Measurements from ENCODE around the gene C6orf132. TPM values are rescaled to one million over a fixed set of nuclear protein-coding genes. Genes with fewer than 3 reads are reported as not detected.

C6orf132 gene
- total and polyA plus RNA-seq, 2 experiments from 2014 or later, result 3.2 to 5.2 TPM

DNA sequence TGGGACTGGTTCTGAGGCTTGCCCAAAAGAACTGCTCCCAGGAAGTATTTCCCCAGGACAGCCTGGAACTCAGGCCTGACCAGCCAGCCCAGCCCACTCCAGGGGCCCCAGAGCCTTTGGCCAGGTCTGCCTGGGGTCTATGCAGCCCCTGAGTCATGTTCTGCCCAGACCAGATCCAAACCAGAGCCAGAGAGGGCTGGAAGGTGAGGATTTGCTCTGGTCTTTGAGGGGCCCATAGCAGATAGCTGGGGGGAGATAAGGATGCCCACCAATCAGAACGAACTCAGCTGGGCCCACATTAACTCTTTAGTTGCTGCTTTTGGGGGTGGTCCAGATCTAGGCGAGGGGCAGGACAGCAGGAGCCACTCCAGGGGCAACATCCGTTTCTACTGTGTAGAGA is 16.8 kb downstream of the C6orf132 start:
- Histone ChIP-seq H3K9me2 (ENCODE audit: insufficient read depth) (no peaks in the 10 kb centered on the region), H3K9ac (no peak overlapping the region), H4K20me1 (ENCODE audit: insufficient read depth) (no peaks in the 10 kb centered on the region), H3K27me3 (replicated peaks; ENCODE audit: insufficient read depth) (no peaks in the 10 kb centered on the region), H2AFZ (no peak overlapping the region), H3K9me3 (ENCODE audit: low read depth) (no peaks in the 10 kb centered on the region), H3K27ac (no peak overlapping the region), H3K4me1 (ENCODE audit: insufficient read depth) (peaks cover 29% of the 10 kb centered on the region), H3K79me2 (ENCODE audit: insufficient read depth) (0 out of 2 replicates have a peak, but pooled peaks cover 2% of the 10 kb centered on the region), H3F3A (ENCODE audit: insufficient read depth) (no peaks in the 10 kb centered on the region), H3K36me3 (ENCODE audit: low read depth) (peaks cover 10% of the 10 kb centered on the region), H3K4me3 (no peak overlapping the region), H3K4me2 (ENCODE audit: unreplicated experiment) (no peak overlapping the region)
- in situ Hi-C loops (cut with MboI), result no loop called here
- 64 to 70% methylated on average over 3 of the region's 3 CpGs for WGBS, 2 experiments (ENCODE audit: low coverage in 1 of 2, low lambda C conversion rate in 2 of 2, missing lambda C conversion rate in 2 of 2)
- DNase-seq, result no peak
- no peak for TF ChIP-seq EZH2 (IDR thresholded peaks at IDR 0.05; ENCODE audit: insufficient read depth, poor library complexity, severe bottlenecking)
- TF ChIP-seq EZH2phosphoT487 (IDR thresholded peaks at IDR 0.05; ENCODE audit: insufficient read depth, low read depth), result no peak

GRCh38 chr6:42125231-42125630 is 17.2 kb downstream of the C6orf132 start:
- TF ChIP-seq EZH2 (IDR thresholded peaks at IDR 0.05; ENCODE audit: insufficient read depth, poor library complexity, severe bottlenecking) (no peak), EZH2phosphoT487 (IDR thresholded peaks at IDR 0.05; ENCODE audit: insufficient read depth, low read depth) (no peak)
- no peaks in the 10 kb centered on the region for H3K9me2 ChIP-seq (ENCODE audit: insufficient read depth)
- H2AFZ ChIP-seq, result no peak overlapping the region
- H3K4me2 ChIP-seq (ENCODE audit: unreplicated experiment), result no peak overlapping the region
- DNase-seq, result no peak
- in situ Hi-C loops (cut with MboI), result no loop called here
- H3K4me3 ChIP-seq, result no peak overlapping the region
- H3K36me3 ChIP-seq (ENCODE audit: low read depth), result peaks cover 10% of the 10 kb centered on the region
- no peaks in the 10 kb centered on the region for H3F3A ChIP-seq (ENCODE audit: insufficient read depth)
- no peaks in the 10 kb centered on the region for H4K20me1 ChIP-seq (ENCODE audit: insufficient read depth)
- no peaks in the 10 kb centered on the region for H3K79me2 ChIP-seq (ENCODE audit: insufficient read depth)
- peaks cover 29% of the 10 kb centered on the region for H3K4me1 ChIP-seq (ENCODE audit: insufficient read depth)
- H3K9me3 ChIP-seq (ENCODE audit: low read depth), result no peaks in the 10 kb centered on the region
- no peaks in the 10 kb centered on the region for H3K27me3 ChIP-seq (replicated peaks; ENCODE audit: insufficient read depth)
- 85 to 90% methylated on average over 14 of the region's 14 CpGs for WGBS, 2 experiments (ENCODE audit: low coverage in 1 of 2, low lambda C conversion rate in 2 of 2, missing lambda C conversion rate in 2 of 2)
- H3K27ac ChIP-seq, result no peak overlapping the region
- H3K9ac ChIP-seq, result no peak overlapping the region

DNA sequence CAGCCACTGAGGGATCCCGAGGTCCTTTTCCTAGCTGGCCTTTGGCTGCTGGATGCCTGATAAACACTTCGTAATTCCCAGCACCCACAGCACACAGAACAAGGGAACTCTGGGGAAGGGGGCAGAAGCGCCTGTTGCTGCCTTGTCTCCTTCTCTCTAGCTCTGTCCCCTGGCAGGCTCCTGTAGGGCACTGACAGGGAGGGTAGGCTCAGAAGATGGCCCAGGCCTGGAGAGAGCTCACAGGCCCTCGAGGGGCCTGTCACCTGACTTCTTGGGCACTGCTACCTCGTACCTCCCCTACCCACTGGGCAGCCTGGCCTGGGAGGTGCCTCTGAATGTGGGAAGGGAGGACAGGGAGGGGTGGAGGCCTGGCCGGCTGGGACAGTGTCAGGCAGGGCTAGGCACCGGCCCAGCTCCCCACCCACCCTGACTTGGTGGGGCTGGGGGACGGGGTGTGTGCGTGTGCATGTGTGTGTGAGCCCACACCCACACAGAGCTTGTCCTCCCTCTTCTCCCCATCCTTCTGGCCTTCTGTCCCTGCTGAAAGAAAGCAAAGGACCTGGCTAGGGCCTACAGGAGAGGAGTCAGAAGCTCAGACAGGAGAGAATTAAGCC is 18.1 kb downstream of the C6orf132 start:
- Histone ChIP-seq H3K9ac (no peak overlapping the region), H3K9me3 (ENCODE audit: low read depth) (no peaks in the 10 kb centered on the region), H3K27me3 (replicated peaks; ENCODE audit: insufficient read depth) (no peaks in the 10 kb centered on the region), H3K79me2 (ENCODE audit: insufficient read depth) (no peaks in the 10 kb centered on the region), H2AFZ (no peak overlapping the region), H3K4me2 (ENCODE audit: unreplicated experiment) (no peak overlapping the region), H3K36me3 (ENCODE audit: low read depth) (peaks cover 10% of the 10 kb centered on the region), H3K4me3 (no peak overlapping the region), H3F3A (ENCODE audit: insufficient read depth) (no peaks in the 10 kb centered on the region), H3K27ac (no peak overlapping the region), H4K20me1 (ENCODE audit: insufficient read depth) (no peaks in the 10 kb centered on the region), H3K9me2 (ENCODE audit: insufficient read depth) (no peaks in the 10 kb centered on the region), H3K4me1 (ENCODE audit: insufficient read depth) (peaks cover 29% of the 10 kb centered on the region)
- no peak for DNase-seq
- TF ChIP-seq EZH2phosphoT487 (IDR thresholded peaks at IDR 0.05; ENCODE audit: insufficient read depth, low read depth), result no peak
- no peak for TF ChIP-seq EZH2 (IDR thresholded peaks at IDR 0.05; ENCODE audit: insufficient read depth, poor library complexity, severe bottlenecking)
- in situ Hi-C loops (cut with MboI), result no loop called here
- WGBS, 2 experiments (ENCODE audit: low coverage in 1 of 2, low lambda C conversion rate in 2 of 2, missing lambda C conversion rate in 2 of 2), result 48 to 59% methylated on average over 8 to 9 of the region's 9 CpGs

DNA sequence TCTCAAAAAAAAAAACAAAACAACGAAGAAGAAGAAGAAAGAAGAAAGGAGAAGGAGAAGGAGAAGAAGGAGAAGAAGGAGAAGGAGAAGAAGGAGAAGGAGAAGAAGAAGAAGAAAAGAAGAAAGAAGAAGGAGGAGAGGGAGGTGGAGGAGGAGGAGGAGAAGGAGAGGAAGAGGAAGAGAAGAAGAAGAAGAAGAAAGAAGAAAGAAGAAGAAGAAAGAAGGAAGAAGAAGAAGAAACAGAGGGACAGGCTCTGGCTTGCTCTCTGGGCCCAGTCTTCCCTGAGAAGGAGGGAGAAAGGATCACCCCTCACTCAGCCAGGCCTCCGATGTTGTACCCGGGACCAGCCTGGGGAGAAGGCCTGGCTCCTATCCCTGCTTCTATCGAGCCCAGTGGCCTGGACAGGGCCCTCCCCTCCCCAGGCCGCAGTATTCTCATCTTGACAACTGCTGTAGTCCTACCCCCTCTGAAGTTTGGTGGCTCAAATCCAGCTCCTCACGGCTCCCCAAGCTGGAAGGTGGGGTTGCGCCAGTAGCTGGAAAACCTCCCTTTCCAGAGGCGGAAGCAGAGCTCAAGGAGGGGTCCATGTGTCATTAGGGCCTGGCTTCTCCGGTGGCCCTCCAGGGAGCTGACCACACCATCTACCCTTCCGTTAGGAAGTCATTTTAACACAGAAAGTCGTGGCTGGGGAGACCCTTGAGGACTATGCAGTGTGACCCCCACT is 18.9 kb downstream of the C6orf132 start:
- H3K9me3 ChIP-seq (ENCODE audit: low read depth), result no peaks in the 10 kb centered on the region
- H3K4me3 ChIP-seq, result no peak overlapping the region
- peak overlapping the region; percentile 20 for H3K4me2 ChIP-seq (ENCODE audit: unreplicated experiment)
- TF ChIP-seq EZH2phosphoT487 (IDR thresholded peaks at IDR 0.05; ENCODE audit: insufficient read depth, low read depth) (no peak), EZH2 (IDR thresholded peaks at IDR 0.05; ENCODE audit: insufficient read depth, poor library complexity, severe bottlenecking) (no peak)
- H2AFZ ChIP-seq, result no peak overlapping the region
- H3K36me3 ChIP-seq (ENCODE audit: low read depth), result peaks cover 10% of the 10 kb centered on the region
- H3K9me2 ChIP-seq (ENCODE audit: insufficient read depth), result no peaks in the 10 kb centered on the region
- H3K79me2 ChIP-seq (ENCODE audit: insufficient read depth), result no peaks in the 10 kb centered on the region
- no peaks in the 10 kb centered on the region for H3F3A ChIP-seq (ENCODE audit: insufficient read depth)
- peaks cover 34% of the 10 kb centered on the region for H3K4me1 ChIP-seq (ENCODE audit: insufficient read depth)
- no peaks in the 10 kb centered on the region for H3K27me3 ChIP-seq (replicated peaks; ENCODE audit: insufficient read depth)
- in situ Hi-C loops (cut with MboI), result no loop called here
- 53 to 63% methylated on average over 11 of the region's 11 CpGs for WGBS, 2 experiments (ENCODE audit: low coverage in 1 of 2, low lambda C conversion rate in 2 of 2, missing lambda C conversion rate in 2 of 2)
- peak overlapping the region; percentile 55 for H3K9ac ChIP-seq
- no peaks in the 10 kb centered on the region for H4K20me1 ChIP-seq (ENCODE audit: insufficient read depth)
- peak overlapping the region; percentile 80 for H3K27ac ChIP-seq
- no peak for DNase-seq

Data from GM23248 (cell line).